Anterior cingulate cortex (tissue), 58 donors: ENCODE data around the gene CDC42BPB.
A peak's percentile ranks its signal among the peaks of the same experiment; 100 is the strongest.
"Not testable (repeated sequence)": the region's sequence is repeated elsewhere in the genome, so short reads cannot be mapped to it uniquely, and the experiment has no call there.

Source experiments
- DNase-seq, 58 donors: peaks; one replicate each; lab custom pipeline; 2025; lab: John Stamatoyannopoulos, UW

Gene CDC42BPB

GRCh38 chr14:102932484-102933248 is 124.7 kb downstream of the CDC42BPB start:
- DNase-seq, result no peak

GRCh38 chr14:102931580-102932285 is 125.6 kb downstream of the CDC42BPB start:
- DNase-seq, result no peak

- DNase-seq, result peak in 3 of 58 donors; percentile 19 to 33 (median 22)
These were observed 126.4 kb downstream of the CDC42BPB start for GRCh38 chr14:102930753-102931579.

- no peak for DNase-seq
These were observed 127.1 kb downstream of the CDC42BPB start for GRCh38 chr14:102930138-102930752.

GRCh38 chr14:102929241-102930137 is 127.9 kb downstream of the CDC42BPB start:
- no peak for DNase-seq

- DNase-seq, result no peak
These were observed 128.7 kb downstream of the CDC42BPB start for GRCh38 chr14:102928412-102929240.

- no peak for DNase-seq
These were observed 129.4 kb downstream of the CDC42BPB start for GRCh38 chr14:102927878-102928411.

- no peak for DNase-seq
These were observed 129.9 kb downstream of the CDC42BPB start for GRCh38 chr14:102927346-102927877.

- not testable (repeated sequence) for DNase-seq
These were observed 130.5 kb downstream of the CDC42BPB start for GRCh38 chr14:102926840-102927239.

GRCh38 chr14:102926104-102926503 is 131.2 kb downstream of the CDC42BPB start:
- no peak for DNase-seq

- DNase-seq, result no peak
These were observed 131.7 kb downstream of the CDC42BPB start for GRCh38 chr14:102925646-102926045.

- no peak for DNase-seq
These were observed 132.4 kb downstream of the CDC42BPB start for GRCh38 chr14:102924632-102925588.

- DNase-seq, result no peak
These were observed 133.3 kb downstream of the CDC42BPB start for GRCh38 chr14:102923925-102924486.

- no peak for DNase-seq
These were observed 134.0 kb downstream of the CDC42BPB start for GRCh38 chr14:102923201-102923924.

GRCh38 chr14:102922490-102923200 is 134.7 kb downstream of the CDC42BPB start, which contains the start of gene AMN:
AMN (plus strand) TSS chr14:102922663; CDS start chr14:102922689, 26 bp downstream.
- no peak for DNase-seq
